Lower leg skin (tissue), 3 donors: ENCODE results near the gene ZBTB42.

Source experiments
- POLR2A ChIP-seq, 2 donors: fragments of 450-650 bp; IDR thresholded peaks; one replicate each; pipeline ENCODE4 v1.6.1; 2016 to 2017; ENCODE audit warnings: antibody characterized with exemption in 2 of 2, mild to moderate bottlenecking in 1 of 2, moderate library complexity in 1 of 2
- TF ChIP-seq, protein P1 (sequence below), 3 donors: fragments of 450-650 bp; IDR thresholded peaks; one replicate each; pipeline ENCODE4 v1.5.1; 2016; ENCODE audit warnings: antibody characterized with exemption in 3 of 3, mild to moderate bottlenecking in 3 of 3, moderate library complexity in 2 of 3

DNA sequence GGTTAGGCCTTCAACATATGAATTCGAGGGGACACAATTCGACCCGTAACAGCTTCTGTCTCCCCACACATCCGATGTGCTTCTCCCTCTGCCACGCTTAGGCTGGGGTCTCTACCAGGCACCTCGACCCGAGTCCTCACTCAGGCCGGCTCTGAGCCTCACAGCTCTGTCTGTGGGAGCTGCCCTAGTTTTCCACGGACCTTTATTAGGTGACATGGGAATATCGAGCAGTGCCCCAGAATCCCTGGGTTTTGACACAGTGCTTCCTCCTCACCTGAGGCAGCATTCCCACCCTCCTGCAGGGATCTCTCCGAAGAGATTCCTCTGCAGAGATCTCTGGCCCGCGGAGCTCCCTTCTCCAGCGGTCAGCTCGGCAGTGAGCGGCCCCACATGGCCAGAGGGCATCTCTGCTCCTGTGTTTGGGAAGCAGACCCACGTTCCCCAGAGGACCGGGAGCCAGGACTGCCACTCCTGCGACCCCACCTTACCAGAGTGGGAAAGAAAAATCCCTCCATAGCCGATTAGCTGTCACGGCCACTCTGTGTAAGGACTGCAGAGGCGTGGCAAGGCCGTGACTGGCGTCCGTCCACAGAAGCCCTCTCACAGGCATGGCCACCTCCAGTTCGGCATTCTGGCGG, 21.2 kb downstream of the ZBTB42 start:
- TF ChIP-seq, protein P1, sequence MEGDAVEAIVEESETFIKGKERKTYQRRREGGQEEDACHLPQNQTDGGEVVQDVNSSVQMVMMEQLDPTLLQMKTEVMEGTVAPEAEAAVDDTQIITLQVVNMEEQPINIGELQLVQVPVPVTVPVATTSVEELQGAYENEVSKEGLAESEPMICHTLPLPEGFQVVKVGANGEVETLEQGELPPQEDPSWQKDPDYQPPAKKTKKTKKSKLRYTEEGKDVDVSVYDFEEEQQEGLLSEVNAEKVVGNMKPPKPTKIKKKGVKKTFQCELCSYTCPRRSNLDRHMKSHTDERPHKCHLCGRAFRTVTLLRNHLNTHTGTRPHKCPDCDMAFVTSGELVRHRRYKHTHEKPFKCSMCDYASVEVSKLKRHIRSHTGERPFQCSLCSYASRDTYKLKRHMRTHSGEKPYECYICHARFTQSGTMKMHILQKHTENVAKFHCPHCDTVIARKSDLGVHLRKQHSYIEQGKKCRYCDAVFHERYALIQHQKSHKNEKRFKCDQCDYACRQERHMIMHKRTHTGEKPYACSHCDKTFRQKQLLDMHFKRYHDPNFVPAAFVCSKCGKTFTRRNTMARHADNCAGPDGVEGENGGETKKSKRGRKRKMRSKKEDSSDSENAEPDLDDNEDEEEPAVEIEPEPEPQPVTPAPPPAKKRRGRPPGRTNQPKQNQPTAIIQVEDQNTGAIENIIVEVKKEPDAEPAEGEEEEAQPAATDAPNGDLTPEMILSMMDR (IDR thresholded peaks at IDR 0.05) = no peak
- no peak for TF ChIP-seq POLR2A (IDR thresholded peaks at IDR 0.05)
